Measurements from ENCODE around the gene LILRB5. TPM values are rescaled to one million over a fixed set of nuclear protein-coding genes. Genes with fewer than 3 reads are reported as not detected.

The LILRB5 gene
- total and polyA plus RNA-seq, 9 of the 15 experiments (the other 6 are each of a cell fraction or from before 2014, with no cell fraction given): not detected

DNA sequence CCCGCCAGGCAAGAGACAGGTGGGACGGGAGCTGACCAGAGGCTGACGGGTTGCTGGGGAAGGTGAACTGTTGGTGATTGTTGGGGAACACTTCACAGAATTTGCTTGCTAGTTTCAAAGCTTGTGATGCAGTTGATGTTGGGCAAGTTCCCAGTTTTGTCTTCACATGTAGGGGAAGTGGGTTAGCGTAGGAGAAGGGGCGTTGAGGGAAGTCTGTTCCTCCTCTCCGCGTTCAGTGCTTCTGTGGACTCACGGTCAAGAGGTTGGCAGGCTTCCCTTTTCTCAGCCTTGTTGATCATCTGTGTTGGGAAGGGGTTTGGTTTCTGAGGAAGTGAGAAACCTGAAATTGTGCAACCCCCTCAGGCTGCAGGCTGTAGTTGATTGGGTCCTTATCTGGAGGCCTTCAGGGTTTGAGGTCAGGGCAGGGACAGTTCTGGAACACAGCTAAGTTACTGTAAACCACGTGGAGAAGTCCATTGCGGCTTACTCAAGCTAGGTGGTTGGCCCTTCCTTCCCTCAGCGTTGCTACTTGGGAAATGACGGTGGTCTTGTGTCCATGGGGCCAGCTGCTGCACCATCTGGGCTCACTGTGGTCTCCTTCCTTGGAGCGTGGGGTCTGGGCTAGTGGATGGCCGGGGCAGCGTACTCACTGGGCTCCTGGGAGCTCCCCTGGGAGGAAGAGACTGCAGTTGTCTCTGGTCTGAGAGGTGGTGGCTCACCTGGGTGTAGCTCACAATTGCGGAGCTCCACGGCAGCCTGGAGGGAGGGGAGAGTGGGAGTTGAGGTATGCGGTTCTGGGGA is 48.9 kb downstream of the LILRB5 start (continued):
- TF ChIP-seq ZBTB34 (CRISPR knock-in tag; IDR thresholded peaks at IDR 0.05) (no peak), SAFB2 (IDR thresholded peaks at IDR 0.05; ENCODE audit: borderline replicate concordance, low read depth, low read length, severe bottlenecking) (no peak), LARP7 (IDR thresholded peaks at IDR 0.05) (no peak), ZNF655 (CRISPR knock-in tag; IDR thresholded peaks at IDR 0.05) (no peak), THAP12 (CRISPR knock-in tag; IDR thresholded peaks at IDR 0.05) (peak; percentile 51), ZNF263 (CRISPR knock-in tag; IDR thresholded peaks at IDR 0.05; ENCODE audit: borderline replicate concordance) (no peak; the same call in 1 of the 2 replicates), SPI1 (IDR thresholded peaks at IDR 0.05; ENCODE audit: borderline replicate concordance, low read depth, low read length) (peak; percentile 98), FOXM1 (IDR thresholded peaks at IDR 0.05; ENCODE audit: low read depth) (peak; percentile 66; the same call in 1 of the 2 replicates), FOXM1 (CRISPR knock-in tag; IDR thresholded peaks at IDR 0.05; ENCODE audit: low read depth) (no peak), HINFP (tag; conservative IDR thresholded peaks at IDR 0.05; ENCODE audit: low read depth) (no peak), NCOA1 (IDR thresholded peaks at IDR 0.05; ENCODE audit: low read depth) (peak; percentile 84), NR1H2 (CRISPR knock-in tag; IDR thresholded peaks at IDR 0.05) (no peak), POU5F1 (IDR thresholded peaks at IDR 0.05; ENCODE audit: borderline replicate concordance, low read depth, low read length, partially characterized antibody) (no peak), CEBPB (tag; IDR thresholded peaks at IDR 0.05) (peak; percentile 100)
- TF ChIP-seq, protein P1, sequence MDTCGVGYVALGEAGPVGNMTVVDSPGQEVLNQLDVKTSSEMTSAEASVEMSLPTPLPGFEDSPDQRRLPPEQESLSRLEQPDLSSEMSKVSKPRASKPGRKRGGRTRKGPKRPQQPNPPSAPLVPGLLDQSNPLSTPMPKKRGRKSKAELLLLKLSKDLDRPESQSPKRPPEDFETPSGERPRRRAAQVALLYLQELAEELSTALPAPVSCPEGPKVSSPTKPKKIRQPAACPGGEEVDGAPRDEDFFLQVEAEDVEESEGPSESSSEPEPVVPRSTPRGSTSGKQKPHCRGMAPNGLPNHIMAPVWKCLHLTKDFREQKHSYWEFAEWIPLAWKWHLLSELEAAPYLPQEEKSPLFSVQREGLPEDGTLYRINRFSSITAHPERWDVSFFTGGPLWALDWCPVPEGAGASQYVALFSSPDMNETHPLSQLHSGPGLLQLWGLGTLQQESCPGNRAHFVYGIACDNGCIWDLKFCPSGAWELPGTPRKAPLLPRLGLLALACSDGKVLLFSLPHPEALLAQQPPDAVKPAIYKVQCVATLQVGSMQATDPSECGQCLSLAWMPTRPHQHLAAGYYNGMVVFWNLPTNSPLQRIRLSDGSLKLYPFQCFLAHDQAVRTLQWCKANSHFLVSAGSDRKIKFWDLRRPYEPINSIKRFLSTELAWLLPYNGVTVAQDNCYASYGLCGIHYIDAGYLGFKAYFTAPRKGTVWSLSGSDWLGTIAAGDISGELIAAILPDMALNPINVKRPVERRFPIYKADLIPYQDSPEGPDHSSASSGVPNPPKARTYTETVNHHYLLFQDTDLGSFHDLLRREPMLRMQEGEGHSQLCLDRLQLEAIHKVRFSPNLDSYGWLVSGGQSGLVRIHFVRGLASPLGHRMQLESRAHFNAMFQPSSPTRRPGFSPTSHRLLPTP (IDR thresholded peaks at IDR 0.05; ENCODE audit: borderline replicate concordance, extremely low read depth, insufficient read length): no peak
- TF ChIP-seq, protein P2, sequence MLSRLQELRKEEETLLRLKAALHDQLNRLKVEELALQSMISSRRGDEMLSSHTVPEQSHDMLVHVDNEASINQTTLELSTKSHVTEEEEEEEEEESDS (CRISPR knock-in tag; IDR thresholded peaks at IDR 0.05): no peak
